GM13976 (cell line): ENCODE data around the gene C1RL.

Source experiments
- DNase-seq: peaks from one replicate; pipeline ENCODE4 v3.0.0; 2012; ENCODE audit warnings: low spot score
- CTCF ChIP-seq: IDR thresholded peaks from 2 replicates; pipeline ENCODE4 v1.5.1; 2012; ENCODE audit warnings: borderline replicate concordance, mild to moderate bottlenecking; ENCODE audit not compliant: insufficient read depth; ENCODE audit errors: extremely low read depth, missing control alignments, control extremely low read depth
- in situ Hi-C: fragments of 300-500 bp; cut with MboI; formaldehyde crosslinking; loops from one replicate; pipeline ENCODE4 v1.12.0; 2022; ENCODE audit warnings: low sequenced_read_pairs, mixed read lengths, inconsistent platforms; ENCODE audit not compliant: unreplicated experiment

Gene C1RL

DNA sequence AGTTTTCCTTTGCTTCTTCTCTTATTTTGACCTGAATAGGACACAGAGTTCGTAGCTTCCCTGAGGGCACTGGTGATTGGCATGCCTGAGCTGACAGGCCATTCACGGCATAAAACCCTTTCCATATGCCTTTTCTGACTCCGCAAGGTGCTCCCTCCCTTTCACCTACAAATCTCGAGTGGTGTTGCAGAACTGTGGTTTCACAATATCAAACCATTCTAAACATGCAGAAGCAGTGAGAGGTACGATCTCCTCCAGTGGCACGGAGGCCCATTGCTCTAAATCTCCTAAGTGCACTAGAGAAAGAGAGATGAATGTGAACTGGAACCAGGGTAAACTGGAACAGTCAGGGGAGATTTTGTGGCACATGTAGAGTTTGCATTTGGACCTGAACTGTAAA is 45.0 kb upstream of the C1RL start:
- no peak for TF ChIP-seq CTCF
- in situ Hi-C loops = no loop called here
- DNase-seq = peak; percentile 5

DNA sequence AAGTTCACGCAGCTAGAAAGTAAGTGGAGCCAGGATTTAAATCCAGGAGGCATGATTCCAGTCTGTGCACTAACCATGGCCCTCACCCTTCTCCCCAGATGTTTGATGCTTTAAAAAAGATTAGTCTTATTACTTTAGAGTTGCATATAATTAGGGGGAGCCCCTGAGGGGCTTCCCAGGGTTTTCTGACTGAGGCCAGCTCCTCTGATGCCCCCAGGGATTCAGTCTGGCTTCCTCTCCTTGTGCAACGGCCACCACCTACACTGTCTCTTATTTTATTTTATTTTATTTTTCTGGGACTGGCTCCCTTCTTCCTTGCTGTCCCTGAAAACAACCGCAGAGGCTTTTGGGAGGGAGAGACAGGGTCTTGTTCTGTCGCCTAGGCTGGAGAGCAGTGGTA is 43.8 kb upstream of the C1RL start:
- no peak for TF ChIP-seq CTCF
- DNase-seq = peak; percentile 10
- in situ Hi-C loops = no loop called here

GRCh38 chr12:7151532-7151931 is 42.5 kb upstream of the C1RL start:
- no peak for TF ChIP-seq CTCF
- in situ Hi-C loops = no loop called here
- DNase-seq = no peak

DNA sequence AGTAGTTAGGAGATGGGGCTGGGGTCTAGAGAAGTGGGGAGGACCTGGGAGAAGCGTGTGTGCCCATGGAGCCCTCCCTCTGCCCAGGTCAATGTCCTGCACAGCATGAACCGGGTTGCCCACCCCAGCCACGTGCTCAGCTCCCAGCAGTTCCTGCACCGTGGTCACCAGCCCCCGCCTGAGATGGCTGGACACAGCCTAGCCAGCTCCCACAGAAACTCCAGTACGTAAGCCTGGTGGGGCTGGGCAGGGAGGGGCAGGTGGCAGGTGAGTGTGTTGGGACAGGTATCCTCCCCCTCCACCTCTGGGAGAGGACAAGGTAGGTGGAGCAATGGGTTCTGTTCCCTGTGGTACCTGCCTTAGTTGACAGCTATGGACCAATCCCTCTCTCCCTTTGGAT is 41.8 kb upstream of the C1RL start:
- TF ChIP-seq CTCF = no peak
- in situ Hi-C loops = no loop called here
- DNase-seq = peak; percentile 10

GRCh38 chr12:7150356-7150755 is 41.3 kb upstream of the C1RL start:
- no peak for TF ChIP-seq CTCF
- no peak for DNase-seq
- in situ Hi-C loops = no loop called here

GRCh38 chr12:7146906-7147305 is 37.9 kb upstream of the C1RL start:
- in situ Hi-C loops = no loop called here
- DNase-seq = no peak
- TF ChIP-seq CTCF = no peak

- no peak for DNase-seq
- in situ Hi-C loops = no loop called here
- no peak for TF ChIP-seq CTCF
Measured at GRCh38 chr12:7146228-7146627, 37.2 kb upstream of the C1RL start.
